Cortex of kidney (tissue), 1 donor: ENCODE results near the gene NID1.
"Not testable (repeated sequence)": the region's sequence is repeated elsewhere in the genome, so short reads cannot be mapped to it uniquely, and the experiment has no call there.

Source experiments
- DNase-seq: peaks from one replicate; lab custom pipeline; 2025; lab: John Stamatoyannopoulos, UW

The NID1 gene

DNA sequence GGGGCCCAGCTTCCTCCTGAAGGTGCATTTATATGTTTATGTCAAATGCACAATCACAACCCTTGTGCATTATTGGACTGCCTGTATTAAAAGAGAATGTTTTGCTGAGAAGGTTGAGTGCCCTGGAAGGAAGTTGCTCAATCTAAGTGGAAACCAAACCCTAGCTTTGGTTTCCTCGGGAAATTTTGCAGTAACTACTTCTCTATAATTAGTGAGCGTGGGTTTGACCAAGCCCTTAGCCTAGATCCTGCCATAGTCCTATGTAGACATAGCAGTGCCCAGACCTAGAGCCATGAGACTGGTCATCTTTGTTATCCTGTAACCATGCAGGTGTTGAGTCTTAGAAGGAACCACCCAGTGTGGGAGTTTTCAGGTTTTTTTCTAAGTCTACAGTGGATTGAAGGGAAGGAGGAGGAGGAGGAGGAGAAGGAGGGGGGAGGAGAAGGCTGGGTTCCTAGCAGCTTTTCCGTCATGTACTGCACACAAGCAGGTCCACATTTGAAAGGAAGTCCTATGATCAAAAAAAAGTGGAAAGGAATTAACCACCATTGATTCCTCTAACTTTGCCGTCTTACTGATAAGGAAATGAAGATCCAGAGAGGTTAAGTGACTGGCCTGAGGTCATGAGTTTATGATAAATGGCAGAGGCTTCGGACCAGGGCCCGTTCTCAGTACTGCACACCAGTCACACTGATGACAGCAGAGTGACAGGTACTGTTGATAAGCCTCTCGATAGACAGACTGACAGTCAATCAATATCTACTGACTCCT is 126.0 kb downstream of the NID1 start:
- no peak for DNase-seq

DNA sequence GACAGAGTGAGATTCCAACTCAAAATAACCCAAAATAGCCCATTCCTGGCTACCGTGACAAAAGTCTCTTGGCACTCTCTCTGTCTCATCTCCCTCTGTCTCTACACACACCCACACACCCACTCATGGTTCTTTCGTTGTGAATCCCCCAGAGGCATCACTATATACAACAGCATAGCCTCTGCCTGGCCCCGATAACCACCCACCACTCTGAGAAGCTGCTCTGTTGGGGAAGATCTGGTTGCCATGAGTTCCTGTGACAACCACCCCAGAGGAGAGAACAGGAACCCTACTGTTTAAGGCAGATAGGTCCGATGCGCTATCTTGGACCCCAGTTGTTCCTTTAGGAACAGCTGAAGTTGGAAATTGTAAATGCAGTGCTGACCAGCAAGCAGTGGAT is 127.8 kb downstream of the NID1 start:
- no peak for DNase-seq

DNA sequence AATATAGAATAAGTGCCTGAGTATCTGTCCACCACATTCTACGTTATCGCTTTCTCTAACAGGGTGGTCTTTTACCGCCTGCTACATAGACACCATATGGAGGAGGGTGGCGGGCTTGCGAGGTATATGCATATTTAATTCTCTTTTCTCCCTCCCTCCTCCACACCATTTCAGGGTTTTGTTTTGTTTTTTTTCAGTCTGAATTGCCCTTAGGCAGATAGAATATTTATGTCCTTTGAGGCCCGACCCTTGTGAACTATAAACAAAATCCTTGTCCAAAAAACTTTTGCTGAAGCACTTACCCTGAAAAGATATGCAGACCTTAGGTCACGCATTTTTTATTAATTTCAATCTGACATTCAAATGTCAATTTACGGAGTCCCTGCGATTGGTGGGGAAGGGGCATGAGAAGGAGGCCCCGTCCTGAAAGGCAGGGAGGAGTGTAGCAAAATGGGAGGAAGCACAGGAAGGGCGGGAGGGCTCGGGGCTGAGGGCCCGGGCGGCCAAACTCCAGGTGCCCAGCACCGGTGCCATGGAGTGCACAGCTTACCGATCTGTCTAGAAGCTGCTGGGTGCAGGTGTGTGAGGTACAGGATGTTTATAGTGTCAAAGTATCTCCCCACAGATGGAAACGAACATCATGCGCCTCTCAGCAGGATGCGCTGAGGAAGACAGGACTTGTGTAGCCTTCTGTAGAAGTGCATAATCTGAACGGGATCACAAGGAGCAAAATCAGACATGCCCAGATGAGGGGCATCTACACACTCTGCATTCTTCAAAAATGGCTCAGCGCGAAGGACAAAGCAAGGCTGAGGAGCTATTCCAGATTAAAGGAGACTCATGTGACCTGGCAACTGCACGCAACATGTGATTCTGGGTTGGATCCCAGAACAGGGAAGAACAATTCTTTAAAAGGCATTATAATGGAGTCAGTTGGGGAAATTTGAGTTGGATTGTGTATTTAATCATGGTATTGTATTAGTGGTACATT is 129.4 kb downstream of the NID1 start:
- no peak for DNase-seq

DNA sequence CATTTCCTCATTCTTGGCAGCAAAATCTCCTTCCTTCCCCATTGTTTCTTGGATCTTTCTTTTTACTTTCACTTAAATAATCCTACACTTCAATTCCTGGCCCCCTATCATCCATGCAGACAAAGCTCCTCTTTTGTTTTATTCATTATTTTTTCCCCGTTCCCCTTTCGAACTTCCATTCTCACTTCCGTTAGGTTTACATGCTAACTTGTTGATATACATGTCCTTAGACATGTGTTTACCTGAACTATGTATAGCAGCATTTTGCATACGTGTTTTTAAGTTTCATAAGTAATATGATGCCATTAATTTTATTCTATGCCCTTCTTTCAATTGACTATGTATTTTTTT is 131.1 kb downstream of the NID1 start:
- no peak for DNase-seq

DNA sequence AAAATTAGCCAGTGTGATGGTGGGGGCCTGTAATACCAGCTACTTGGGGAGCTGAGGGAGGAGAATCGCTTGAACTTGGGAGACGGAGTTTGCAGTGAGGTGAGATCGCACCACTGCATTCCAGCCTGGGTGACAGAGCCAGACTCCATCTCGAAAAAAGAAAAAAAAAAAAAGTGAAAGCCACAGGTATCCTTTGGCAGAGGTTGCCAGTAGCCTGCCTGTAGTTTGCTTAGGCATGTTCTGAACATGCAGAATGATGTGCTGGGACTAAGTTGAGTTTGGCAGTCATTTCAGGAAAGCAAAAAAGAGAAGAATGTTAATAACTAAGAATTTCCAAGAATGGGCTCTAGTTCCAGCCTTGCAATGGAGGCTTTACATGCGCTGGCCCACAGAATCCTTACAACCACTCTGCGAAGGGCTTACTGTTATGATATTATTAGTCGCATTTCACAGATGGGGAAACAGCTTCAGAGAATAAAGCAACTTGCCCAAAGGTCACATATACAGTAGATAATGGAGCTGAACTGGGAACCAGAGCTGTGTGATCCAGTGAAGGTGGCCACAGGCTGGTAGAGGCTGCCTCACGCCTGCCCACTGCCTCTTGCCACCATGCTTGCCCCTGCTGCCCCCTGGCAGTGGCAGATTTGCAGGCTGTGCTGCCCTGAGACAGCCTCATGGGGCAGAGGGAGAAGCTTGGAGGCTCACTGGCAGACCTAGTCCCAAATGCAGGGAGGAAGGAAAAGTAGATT is 131.7 kb downstream of the NID1 start:
- no peak for DNase-seq

DNA sequence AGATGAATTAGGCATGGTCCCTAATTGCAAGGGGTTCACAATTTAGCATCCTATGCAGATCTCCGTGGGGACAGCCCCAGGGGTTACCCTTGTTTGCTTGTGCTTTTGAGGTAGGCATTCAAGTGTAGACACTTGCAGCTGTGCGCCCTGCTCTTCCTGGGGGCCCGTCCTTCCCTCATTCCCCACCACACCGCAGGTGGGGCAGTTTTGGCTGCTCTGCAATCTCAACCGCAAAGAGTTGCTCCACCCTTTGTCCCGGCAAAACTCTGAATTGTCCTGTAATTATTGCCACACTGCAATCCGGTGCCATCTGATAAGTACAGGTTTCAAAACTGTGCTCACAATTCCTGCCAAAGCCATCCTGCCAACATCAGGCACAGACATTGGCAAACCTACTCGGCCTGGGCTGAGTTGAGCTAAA is 132.8 kb downstream of the NID1 start:
- DNase-seq: no peak

DNA sequence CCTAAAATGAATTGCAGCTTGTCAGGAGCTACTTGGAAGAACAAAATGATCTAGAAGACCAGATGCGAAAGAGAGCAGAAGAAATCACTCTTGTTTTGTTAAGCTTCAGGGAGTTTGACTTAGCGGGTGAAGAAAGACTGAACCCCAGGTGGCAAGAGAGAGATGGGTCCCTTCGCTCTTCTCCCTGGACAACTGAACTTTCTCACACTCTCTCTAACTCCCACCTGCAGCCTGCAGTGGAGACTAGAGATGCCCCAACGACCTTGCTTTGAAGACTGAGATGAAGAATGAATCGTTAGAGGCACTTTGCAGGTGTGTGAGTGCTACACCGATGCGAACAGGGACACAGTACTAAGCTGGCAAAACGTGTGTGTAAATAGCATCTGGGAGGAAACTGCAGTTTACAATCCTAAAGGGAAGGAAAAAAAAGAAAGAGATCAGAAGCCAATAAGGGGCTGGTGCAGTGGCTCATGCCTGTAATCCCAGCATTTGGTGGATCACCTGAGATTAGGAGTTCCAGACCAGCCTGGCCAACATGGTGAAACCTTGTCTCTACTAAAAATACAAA is 133.6 kb downstream of the NID1 start:
- no peak for DNase-seq

DNA sequence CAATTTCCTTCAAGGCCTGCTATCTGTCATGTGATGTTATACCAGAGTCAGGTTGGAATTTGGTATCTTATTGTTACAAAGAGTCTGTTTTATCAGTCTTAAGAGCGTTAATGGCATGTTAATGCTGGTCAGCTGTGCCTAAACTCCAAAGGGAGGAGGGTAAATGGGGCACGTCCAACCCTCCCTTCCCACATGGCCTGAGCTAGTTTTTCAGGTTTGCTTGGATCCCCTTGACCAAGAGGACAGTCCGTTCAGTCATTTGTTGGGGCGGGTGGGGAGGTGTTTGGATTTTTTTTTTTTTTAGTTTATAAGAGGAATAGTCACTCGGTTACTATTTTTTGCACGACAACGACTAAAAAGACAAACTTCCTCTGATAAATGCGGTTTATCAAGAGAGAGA is 134.3 kb downstream of the NID1 start:
- DNase-seq: no peak

DNA sequence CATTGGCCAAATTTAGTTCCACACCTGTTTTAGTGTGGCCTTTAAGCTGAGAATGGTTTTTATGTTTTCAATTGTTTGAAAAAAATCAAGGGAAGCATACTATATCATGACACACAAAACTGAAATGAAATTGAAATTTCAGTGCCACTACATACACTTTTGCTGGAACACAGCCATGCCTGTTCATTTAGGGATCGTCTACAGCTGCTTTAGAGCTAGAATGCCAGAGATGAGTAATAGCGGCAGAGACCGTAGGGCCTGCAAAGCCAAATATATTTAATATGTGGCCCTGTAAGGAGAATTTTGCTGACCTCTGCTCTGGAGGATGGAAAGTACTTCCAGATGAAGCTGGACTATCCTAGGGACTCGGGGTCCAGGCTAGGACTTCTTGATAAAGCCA is 135.7 kb downstream of the NID1 start:
- no peak for DNase-seq

DNA sequence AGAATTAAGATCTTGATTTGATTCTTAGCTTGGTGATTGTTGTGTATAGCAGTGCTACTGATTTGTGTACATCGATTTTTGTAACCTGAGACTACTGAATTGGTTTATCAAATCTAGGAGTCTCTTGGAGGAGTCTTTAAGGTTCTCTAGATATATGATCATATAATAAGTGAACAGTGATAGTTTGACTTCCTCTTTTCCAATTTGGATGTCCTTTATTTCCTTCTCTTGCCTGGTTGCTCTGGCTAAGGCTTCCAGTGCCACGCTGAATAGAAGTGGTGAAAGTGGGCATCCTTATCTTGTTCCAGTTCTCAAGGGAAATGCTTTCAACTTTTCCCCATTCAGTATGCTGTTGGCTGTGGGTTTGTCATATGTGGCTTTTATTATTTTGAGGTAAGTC is 136.7 kb downstream of the NID1 start:
- DNase-seq: no peak

DNA sequence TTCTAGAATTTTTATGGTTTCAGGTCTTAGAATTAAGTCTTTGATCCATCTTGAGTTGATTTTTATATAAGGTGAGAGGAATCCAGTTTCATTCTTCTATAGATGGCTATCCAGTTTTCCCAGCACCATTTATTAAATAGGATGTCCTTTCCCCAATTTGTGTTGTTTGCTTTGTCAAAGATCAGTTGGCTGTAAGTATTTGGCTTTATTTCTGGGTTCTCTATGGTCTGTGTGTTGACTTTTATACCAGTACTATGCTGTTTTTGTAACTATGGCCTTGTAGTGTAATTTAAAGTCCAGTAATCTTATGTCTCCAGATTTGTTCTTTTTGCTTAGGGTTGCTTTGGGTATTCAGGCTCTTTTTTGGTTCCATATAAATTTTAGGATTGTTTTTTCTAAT is 137.3 kb downstream of the NID1 start:
- not testable (repeated sequence) for DNase-seq
